ENCODE data around the gene ENPEP. TPM values are rescaled to one million over a fixed set of nuclear protein-coding genes. Genes with fewer than 3 reads are reported as not detected.
A peak's percentile ranks its signal among the peaks of the same experiment; 100 is the strongest.

Gene ENPEP
- total and polyA plus RNA-seq, 2 donors (not counting 1 experiment from before 2014, with no cell fraction given), result not detected

DNA sequence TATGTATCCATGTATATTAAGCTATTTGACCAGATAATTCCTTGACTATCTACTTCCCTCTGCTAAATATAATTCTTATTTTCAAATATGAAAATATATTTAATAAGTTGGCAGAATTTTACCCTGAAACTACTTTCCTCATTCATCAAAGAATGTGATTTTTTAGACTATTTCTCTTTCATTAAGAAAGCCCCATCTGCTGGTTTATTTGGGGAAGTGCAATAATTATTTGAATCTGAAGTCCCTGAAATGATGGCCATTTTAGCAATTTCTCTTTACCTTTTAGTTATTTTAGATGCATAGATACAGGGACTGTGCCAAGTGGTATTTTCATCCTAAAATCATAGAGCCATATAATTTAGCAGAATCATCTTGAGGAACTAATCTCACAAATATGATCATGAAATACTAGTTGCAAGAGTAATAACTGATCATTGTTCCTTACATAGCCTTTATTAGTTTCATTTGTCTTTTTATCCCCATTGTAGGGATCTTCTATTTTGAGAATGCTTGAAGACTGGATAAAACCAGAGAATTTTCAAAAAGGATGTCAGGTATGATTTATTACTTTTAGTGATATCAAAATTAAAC lies 39.0 kb downstream of the ENPEP start:
- ChIA-PET POLR2A (no interaction called here), CTCF (interaction anchor here (0.8 to 15.9 kb wide), 11 partner anchors 8 to 1516 kb away, joined by 3 to 270 read pairs (median 5); no protein-coding TSS in a partner anchor)
- Histone ChIP-seq H3K79me2 (ENCODE audit: control insufficient read depth, insufficient read depth, low read length) (no peaks in the 10 kb centered on the region), H3K9me3 (ENCODE audit: control extremely low read depth in 1 of 3, control insufficient read depth in 2 of 3, insufficient read depth in 1 of 3, low read length in 2 of 3) (no peaks in the 10 kb centered on the region), H3K4me2 (replicated peaks; ENCODE audit: low read depth, low read length, poor library complexity, severe bottlenecking) (peak overlapping the region; percentile 69), H3K27me3 (replicated peaks in 1 of 4; ENCODE audit: control extremely low read depth in 1 of 4, control insufficient read depth in 3 of 4, insufficient read depth in 4 of 4, low read length in 3 of 4) (no peaks in the 10 kb centered on the region), H3K4me1 (ENCODE audit: control insufficient read depth in 2 of 2, insufficient read depth in 2 of 2, low read length in 2 of 2) (peaks cover 4 to 9% of the 10 kb centered on the region in 2 donors), H2AFZ (ENCODE audit: insufficient read depth, low read depth, low read length, poor library complexity, severe bottlenecking) (peak overlapping the region; percentile 79), H3K4me3 (ENCODE audit: control extremely low read depth in 1 of 5, extremely low read depth in 1 of 5, insufficient read depth in 1 of 5, low read depth in 2 of 5, low read length in 4 of 5) (no peak overlapping the region), H4K20me1 (ENCODE audit: control insufficient read depth, insufficient read depth, low read length, poor library complexity, severe bottlenecking) (no peaks in the 10 kb centered on the region), H3K27ac (ENCODE audit: low read length in 2 of 2) (no peak overlapping the region), H3K36me3 (replicated peaks in 1 of 2; ENCODE audit: control extremely low read depth in 1 of 2, control insufficient read depth in 1 of 2, extremely low read depth in 1 of 2, insufficient read depth in 2 of 2, low read length in 1 of 2) (no peaks in the 10 kb centered on the region), H3K9ac (ENCODE audit: low read length) (no peak overlapping the region)
- H3K4me1 Mint-ChIP-seq, result peaks cover 9% of the 10 kb centered on the region
- TF ChIP-seq EZH2 (IDR thresholded peaks at IDR 0.05; ENCODE audit: borderline replicate concordance, insufficient read depth, low read depth, low read length, poor library complexity, severe bottlenecking), result no peak
- TF ChIP-seq, protein P1, sequence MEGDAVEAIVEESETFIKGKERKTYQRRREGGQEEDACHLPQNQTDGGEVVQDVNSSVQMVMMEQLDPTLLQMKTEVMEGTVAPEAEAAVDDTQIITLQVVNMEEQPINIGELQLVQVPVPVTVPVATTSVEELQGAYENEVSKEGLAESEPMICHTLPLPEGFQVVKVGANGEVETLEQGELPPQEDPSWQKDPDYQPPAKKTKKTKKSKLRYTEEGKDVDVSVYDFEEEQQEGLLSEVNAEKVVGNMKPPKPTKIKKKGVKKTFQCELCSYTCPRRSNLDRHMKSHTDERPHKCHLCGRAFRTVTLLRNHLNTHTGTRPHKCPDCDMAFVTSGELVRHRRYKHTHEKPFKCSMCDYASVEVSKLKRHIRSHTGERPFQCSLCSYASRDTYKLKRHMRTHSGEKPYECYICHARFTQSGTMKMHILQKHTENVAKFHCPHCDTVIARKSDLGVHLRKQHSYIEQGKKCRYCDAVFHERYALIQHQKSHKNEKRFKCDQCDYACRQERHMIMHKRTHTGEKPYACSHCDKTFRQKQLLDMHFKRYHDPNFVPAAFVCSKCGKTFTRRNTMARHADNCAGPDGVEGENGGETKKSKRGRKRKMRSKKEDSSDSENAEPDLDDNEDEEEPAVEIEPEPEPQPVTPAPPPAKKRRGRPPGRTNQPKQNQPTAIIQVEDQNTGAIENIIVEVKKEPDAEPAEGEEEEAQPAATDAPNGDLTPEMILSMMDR (IDR thresholded peaks at IDR 0.05), result peak; percentile 95
- peak overlapping the region; percentile 43 for H3K4me3 Mint-ChIP-seq
- peak; percentile 31 for ATAC-seq (ENCODE audit: low read depth)
- DNase-seq, result peak; percentile 53
- no peaks in the 10 kb centered on the region for H3K9me3 Mint-ChIP-seq (ENCODE audit: insufficient read depth)
- H3K27ac Mint-ChIP-seq, result no peak overlapping the region
- no peaks in the 10 kb centered on the region for H3K27me3 Mint-ChIP-seq
- intact Hi-C loops (cut with micrococcal nuclease), result loop anchor here (1.0 to 10.0 kb wide), 4 partner anchors 320 to 1520 kb away; partner anchors contain the start of gene ELOVL6

DNA sequence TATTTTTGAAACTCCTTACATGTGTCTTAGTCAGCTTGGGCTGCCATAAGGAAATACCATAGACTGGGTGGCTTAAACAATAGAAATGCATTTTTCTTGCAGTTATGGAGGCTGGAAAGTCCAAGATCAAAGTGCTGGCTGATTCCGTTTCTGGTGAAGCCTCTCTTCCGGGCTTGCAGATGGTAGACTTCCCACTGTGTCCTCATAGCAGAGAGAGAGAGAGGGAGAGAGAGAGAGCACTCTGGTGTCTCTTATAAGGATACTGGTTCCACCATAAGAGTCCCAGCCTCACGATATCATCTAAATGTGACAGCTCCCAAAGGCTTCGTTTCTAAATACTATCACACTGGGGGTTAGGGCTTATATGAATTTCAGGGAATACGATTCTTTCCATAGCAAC lies 39.7 kb downstream of the ENPEP start:
- Mint-ChIP-seq H3K4me1 (peaks cover 9% of the 10 kb centered on the region), H3K9me3 (ENCODE audit: insufficient read depth) (no peaks in the 10 kb centered on the region), H3K4me3 (peak overlapping the region; percentile 91), H3K27ac (no peak overlapping the region), H3K27me3 (no peaks in the 10 kb centered on the region)
- Histone ChIP-seq H4K20me1 (ENCODE audit: control insufficient read depth, insufficient read depth, low read length, poor library complexity, severe bottlenecking) (no peaks in the 10 kb centered on the region), H3K79me2 (ENCODE audit: control insufficient read depth, insufficient read depth, low read length) (no peaks in the 10 kb centered on the region), H3K36me3 (replicated peaks in 1 of 2; ENCODE audit: control extremely low read depth in 1 of 2, control insufficient read depth in 1 of 2, extremely low read depth in 1 of 2, insufficient read depth in 2 of 2, low read length in 1 of 2) (no peaks in the 10 kb centered on the region), H3K4me1 (ENCODE audit: control insufficient read depth in 2 of 2, insufficient read depth in 2 of 2, low read length in 2 of 2) (peaks cover 4 to 9% of the 10 kb centered on the region in 2 donors), H3K9ac (ENCODE audit: low read length) (peak overlapping the region; percentile 68), H3K4me2 (replicated peaks; ENCODE audit: low read depth, low read length, poor library complexity, severe bottlenecking) (peak overlapping the region; percentile 69), H3K9me3 (ENCODE audit: control extremely low read depth in 1 of 3, control insufficient read depth in 2 of 3, insufficient read depth in 1 of 3, low read length in 2 of 3) (no peaks in the 10 kb centered on the region), H3K27ac (ENCODE audit: low read length in 2 of 2) (no peak overlapping the region), H3K27me3 (replicated peaks in 1 of 4; ENCODE audit: control extremely low read depth in 1 of 4, control insufficient read depth in 3 of 4, insufficient read depth in 4 of 4, low read length in 3 of 4) (peaks cover 0 to 3% (median 0%) of the 10 kb centered on the region in 4 experiments), H3K4me3 (ENCODE audit: control extremely low read depth in 1 of 5, extremely low read depth in 1 of 5, insufficient read depth in 1 of 5, low read depth in 2 of 5, low read length in 4 of 5) (peak overlapping the region in 3 of 5 experiments; percentile 70 to 72 (median 72)), H2AFZ (ENCODE audit: insufficient read depth, low read depth, low read length, poor library complexity, severe bottlenecking) (peak overlapping the region; percentile 79)
- no CpG with 5 or more reads among the region's 5 CpGs for WGBS (ENCODE audit: insufficient coverage)
- intact Hi-C loops (cut with micrococcal nuclease), result loop anchor here (1.0 to 10.0 kb wide), 4 partner anchors 321 to 1519 kb away; partner anchors contain the start of gene ELOVL6
- CTCF ChIA-PET, result interaction anchor here (0.8 to 15.9 kb wide), 10 partner anchors 9 to 519 kb away, joined by 3 to 270 read pairs (median 7); no protein-coding TSS in a partner anchor
- DNase-seq (peak; percentile 20), ATAC-seq (ENCODE audit: low read depth) (no peak)
- POLR2A ChIA-PET, result no interaction called here
- no peak for TF ChIP-seq EZH2 (IDR thresholded peaks at IDR 0.05; ENCODE audit: borderline replicate concordance, insufficient read depth, low read depth, low read length, poor library complexity, severe bottlenecking)
- TF ChIP-seq, protein P1 (IDR thresholded peaks at IDR 0.05), result no peak

All from B cell (primary cell).